H1 (cell line): Measurements from ENCODE around the gene PCDHB12. TPM values are rescaled to one million over a fixed set of nuclear protein-coding genes. Genes with fewer than 3 reads are reported as not detected.

Experiments
- CTCF ChIA-PET: fragments of 300-600 bp; sonication (Branson Sonifier 250); formaldehyde crosslinking; loops from one replicate; lab custom pipeline; 2021; ENCODE audit not compliant: partially characterized antibody; lab: Charles Lee
- POLR2A ChIA-PET: fragments of 300-600 bp; sonication (Branson Sonifier 250); formaldehyde crosslinking; loops from one replicate; lab custom pipeline; 2021; ENCODE audit warnings: inconsistent platforms; ENCODE audit not compliant: partially characterized antibody; lab: Charles Lee
- DNase-seq, 2 experiments: peaks; one replicate each; pipeline versions ENCODE4 v3.0.0 to v3.0.0-alpha.2; 2010 to 2022; ENCODE audit warnings: low spot score in 2 of 2, low read depth in 1 of 2, mixed read lengths in 1 of 2
- FAIRE-seq: peaks from 2 replicates; lab custom pipeline; 2011; peaks lifted over from hg19 to GRCh38; lab: Jason Lieb, UNC
- H2AFZ ChIP-seq: 2 replicates; pipeline ENCODE4 v1.8.1; 2012; ENCODE audit warnings: low read length, inconsistent platforms
- H2AK5ac ChIP-seq: 2 replicates; pipeline ENCODE4 v1.6.1; 2013; ENCODE audit warnings: low read depth, low read length
- H2BK120ac ChIP-seq: replicated peaks from 2 replicates; pipeline ENCODE3; 2013; ENCODE audit warnings: low read depth, low read length, inconsistent platforms
- H2BK12ac ChIP-seq: 2 replicates; pipeline ENCODE4 v1.6.1; 2013; ENCODE audit warnings: low read depth, low read length
- H2BK15ac ChIP-seq: 2 replicates; pipeline ENCODE4 v1.6.1; 2013; ENCODE audit warnings: low read length
- H2BK20ac ChIP-seq: 2 replicates; pipeline ENCODE4 v1.6.1; 2013; ENCODE audit warnings: low read length
- H2BK5ac ChIP-seq: 2 replicates; pipeline ENCODE4 v1.6.1; 2013; ENCODE audit warnings: low read depth, low read length
- H3K14ac ChIP-seq: 2 replicates; pipeline ENCODE4 v1.6.1; 2013; ENCODE audit warnings: inconsistent platforms; ENCODE audit not compliant: insufficient read length
- H3K18ac ChIP-seq: 2 replicates; pipeline ENCODE4 v1.6.1; 2013; ENCODE audit warnings: low read length; ENCODE audit errors: extremely low read depth
- H3K23ac ChIP-seq: 2 replicates; pipeline ENCODE4 v1.6.1; 2013; ENCODE audit warnings: inconsistent platforms; ENCODE audit not compliant: insufficient read length
- H3K23me2 ChIP-seq: 2 replicates; pipeline ENCODE4 v1.6.1; 2013; ENCODE audit warnings: low read depth, low read length
- H3K27ac ChIP-seq: 2 replicates; pipeline ENCODE4 v1.6.1; 2011; ENCODE audit warnings: low read depth, low read length, inconsistent platforms
- H3K27me3 ChIP-seq, 4 experiments: replicated peaks in 1 of 4; 1 replicate in 1 of 4; 2 replicates in 3 of 4; pipeline versions ENCODE4 v1.6.1 to v1.8.1; 2011 to 2013; ENCODE audit warnings: low read length in 3 of 4, mild to moderate bottlenecking in 3 of 4, inconsistent platforms in 2 of 4, mixed read lengths in 2 of 4, moderate library complexity in 1 of 4; ENCODE audit not compliant: control insufficient read depth in 3 of 4, insufficient read depth in 3 of 4; ENCODE audit errors: extremely low read depth in 1 of 4
- H3K36me3 ChIP-seq, 4 experiments: 2 replicates each; pipeline versions ENCODE4 v1.6.1 to v1.8.1; 2011 to 2013; ENCODE audit warnings: mild to moderate bottlenecking in 4 of 4, low read length in 3 of 4, moderate library complexity in 2 of 4, control low read depth in 1 of 4, inconsistent platforms in 1 of 4; ENCODE audit not compliant: insufficient read depth in 4 of 4, control insufficient read depth in 2 of 4
- H3K4ac ChIP-seq: replicated peaks from 2 replicates; pipeline ENCODE3; 2013; ENCODE audit warnings: low read length, low read depth, mixed read lengths, inconsistent platforms; ENCODE audit not compliant: insufficient read length
- H3K4me1 ChIP-seq, 4 experiments: replicated peaks in 1 of 4; 1 replicate in 1 of 4; 2 replicates in 3 of 4; pipeline versions ENCODE4 v1.6.1 to v1.8.1; 2011 to 2013; ENCODE audit warnings: low read length in 3 of 4, inconsistent platforms in 2 of 4, mixed read lengths in 1 of 4; ENCODE audit not compliant: insufficient read depth in 4 of 4, control insufficient read depth in 3 of 4
- H3K4me2 ChIP-seq, 2 experiments: 2 replicates each; pipeline versions ENCODE4 v1.6.1 to v1.8.1; 2011 to 2013; ENCODE audit warnings: low read depth in 2 of 2, low read length in 2 of 2, control low read depth in 1 of 2, inconsistent platforms in 1 of 2, mild to moderate bottlenecking in 1 of 2; ENCODE audit not compliant: insufficient read depth in 1 of 2
- H3K4me3 ChIP-seq, 4 experiments: fragments of 200-600, 300-600 bp in 1 of 4; sonication (generic), shearing (Covaris generic), sonication (Bioruptor Twin) in 1 of 4; 2 replicates each; pipeline versions ENCODE4 v1.5.1 to v1.8.1; 2011 to 2016; ENCODE audit warnings: low read length in 4 of 4, low read depth in 3 of 4, control low read depth in 2 of 4, inconsistent platforms in 2 of 4, mild to moderate bottlenecking in 2 of 4, mixed read lengths in 1 of 4, moderate library complexity in 1 of 4; ENCODE audit not compliant: insufficient read depth in 2 of 4; ENCODE audit errors: extremely low read depth in 1 of 4
- H3K56ac ChIP-seq: replicated peaks from 2 replicates; pipeline ENCODE3; 2013; ENCODE audit warnings: low read depth, mild to moderate bottlenecking, mixed read lengths, low read length, inconsistent platforms; ENCODE audit not compliant: insufficient read length
- H3K79me1 ChIP-seq: 2 replicates; pipeline ENCODE4 v1.6.1; 2013; ENCODE audit warnings: low read depth, low read length, control low read depth
- H3K79me2 ChIP-seq, 2 experiments: 2 replicates each; pipeline versions ENCODE4 v1.6.1 to v1.8.1; 2012 to 2013; ENCODE audit warnings: low read length in 2 of 2, mild to moderate bottlenecking in 2 of 2, inconsistent platforms in 1 of 2; ENCODE audit not compliant: insufficient read depth in 2 of 2, control insufficient read depth in 1 of 2
- H3K9ac ChIP-seq, 4 experiments: replicated peaks in 1 of 4; 1 replicate in 1 of 4; 2 replicates in 3 of 4; pipeline versions ENCODE4 v1.6.1 to v1.8.1; 2011 to 2013; ENCODE audit warnings: low read depth in 3 of 4, low read length in 3 of 4, control low read depth in 2 of 4, mild to moderate bottlenecking in 2 of 4, moderate library complexity in 2 of 4, inconsistent platforms in 1 of 4; ENCODE audit errors: extremely low read depth in 1 of 4
- H3K9me3 ChIP-seq, 2 experiments: 2 replicates each; pipeline versions ENCODE4 v1.6.1 to v1.8.1; 2012 to 2013; ENCODE audit warnings: mild to moderate bottlenecking in 2 of 2, moderate library complexity in 2 of 2, control low read depth in 1 of 2, inconsistent platforms in 1 of 2, low read depth in 1 of 2, low read length in 1 of 2, mixed read lengths in 1 of 2; ENCODE audit not compliant: insufficient read depth in 2 of 2
- H4K20me1 ChIP-seq, 2 experiments: replicated peaks in 1 of 2; 2 replicates each; pipeline versions ENCODE3 to v1.8.1; 2011 to 2013; ENCODE audit warnings: inconsistent platforms in 2 of 2, low read length in 2 of 2, mild to moderate bottlenecking in 1 of 2; ENCODE audit not compliant: insufficient read depth in 2 of 2, control insufficient read depth in 1 of 2
- H4K5ac ChIP-seq: 2 replicates; pipeline ENCODE4 v1.6.1; 2013; ENCODE audit warnings: low read length, low read depth, mixed read lengths, inconsistent platforms; ENCODE audit not compliant: insufficient read length
- H4K8ac ChIP-seq: 2 replicates; pipeline ENCODE4 v1.8.0; 2013; ENCODE audit warnings: mild to moderate bottlenecking, moderate library complexity, low read length, inconsistent platforms; ENCODE audit not compliant: insufficient read depth; ENCODE audit errors: extremely low read depth
- H4K91ac ChIP-seq: replicated peaks from 2 replicates; pipeline ENCODE3; 2013; ENCODE audit warnings: low read length, mixed read lengths, inconsistent platforms; ENCODE audit not compliant: insufficient read length
- JUN ChIP-seq: IDR thresholded peaks from 2 replicates; pipeline ENCODE4 v1.6.1; 2011; ENCODE audit warnings: low read depth, mild to moderate bottlenecking, improper control_type of control experiment, low read length
- RAD21 ChIP-seq, 2 experiments: IDR thresholded peaks in 1 of 2; conservative IDR thresholded peaks in 1 of 2; 2 replicates each; pipeline ENCODE4 v1.6.1; 2011; ENCODE audit warnings: low read depth in 2 of 2, low read length in 2 of 2, improper control_type of control experiment in 1 of 2, inconsistent platforms in 1 of 2, mild to moderate bottlenecking in 1 of 2, moderate library complexity in 1 of 2
- WGBS, 2 experiments: shearing (Covaris generic) in 1 of 2; methylation state at CpG; one replicate each; pipeline versions ENCODE4 v1.1.6 to v1.1.7; 2013 to 2015; ENCODE audit warnings: low lambda C conversion rate in 2 of 2, mixed read lengths in 2 of 2, inconsistent platforms in 1 of 2, low coverage in 1 of 2, missing lambda C conversion rate in 1 of 2; ENCODE audit not compliant: insufficient replicate concordance in 2 of 2, insufficient coverage in 1 of 2, insufficient read length in 1 of 2; ENCODE audit errors: extremely low coverage in 1 of 2, missing lambda C conversion rate in 1 of 2; 5-methylcytosine and 5-hydroxymethylcytosine counted together
- long read RNA-seq, 2 experiments: library from RNA in 1 of 2; library from capped mRNA in 1 of 2; stranded (forward); transcript quantifications; one replicate each; pipeline ENCODE4 v2.0.0, GENCODE V29; 2021; ENCODE audit warnings: inconsistent platforms in 1 of 2
- polyA minus RNA-seq, 3 experiments: library from RNA; depleted of rRNA, polyadenylated mRNA; stranded (reverse); fragments of >200 nt; gene quantifications; 1 replicate in 2 of 3; 2 replicates in 1 of 3; pipeline ENCODE4 v1.2.3, GENCODE V29; 2011
- polyA plus RNA-seq, 7 experiments: library from polyadenylated mRNA; depleted of rRNA in 3 of 7; stranded (reverse) in 5 of 7; unstranded in 2 of 7; fragments of >200 nt in 5 of 7; fragments of 200-250 nt in 2 of 7; gene quantifications; 1 replicate in 5 of 7; 2 replicates in 1 of 7; 4 replicates in 1 of 7; pipeline versions ENCODE4 v1.2.1 to v1.2.3, GENCODE V29; 2011 to 2013; ENCODE audit warnings: missing spikeins in 2 of 7, mixed read lengths in 2 of 7
- total RNA-seq: library from RNA; stranded (reverse); fragmentation: NEBNext Ultra II Directional; extraction: Animal tissue kit (Norgen Biotek cat#: 25700); gene quantifications from 2 replicates; pipeline ENCODE4 v1.2.1, GENCODE V29; 2021
- TF ChIP-seq, protein P1 (sequence below), 3 experiments: IDR thresholded peaks; 1 replicate in 2 of 3; 2 replicates in 1 of 3; pipeline versions ENCODE4 v1.5.1 to v1.6.1; 2011; ENCODE audit warnings: low read length in 3 of 3, mild to moderate bottlenecking in 3 of 3, inconsistent platforms in 2 of 3, low read depth in 1 of 3, moderate library complexity in 1 of 3; ENCODE audit not compliant: insufficient read depth in 1 of 3; ENCODE audit errors: control extremely low read depth in 1 of 3

PCDHB12 gene
- 2.0 and 3.0 TPM in 2 replicates for total RNA-seq
- 1.1 and 1.9 TPM in 2 replicates for polyA plus RNA-seq (2011; rRNA removed)
- polyA plus RNA-seq (2011; cell fraction: cytosol; rRNA removed) = 1.2 TPM
- polyA plus RNA-seq (2011; cell fraction: nucleus; rRNA removed) = 2.7 TPM
- polyA plus RNA-seq (2012, experiment 1 of 2) = 0.52 to 0.68 TPM (median 0.55 TPM) in 4 replicates
- polyA plus RNA-seq (2012, experiment 2 of 2) = 0.13 TPM
- polyA plus RNA-seq (2013, experiment 1 of 2) = 1.3 TPM
- 0.96 TPM for polyA plus RNA-seq (2013, experiment 2 of 2)
- polyA minus RNA-seq (2011; rRNA and poly(A)+ RNA removed) = 1.2 and 1.4 TPM in 2 replicates
- polyA minus RNA-seq (2011; cell fraction: cytosol; rRNA and poly(A)+ RNA removed) = 1.9 TPM
- 7.4 TPM for polyA minus RNA-seq (2011; cell fraction: nucleus; rRNA and poly(A)+ RNA removed)
- long read RNA-seq, experiment 1, partial matches to known transcripts = 0 of 1 reads
- long read RNA-seq, experiment 1, other reads (novel, unspliced or antisense) = 0 of 1 reads
- long read RNA-seq, experiment 2 = 0 reads

DNA sequence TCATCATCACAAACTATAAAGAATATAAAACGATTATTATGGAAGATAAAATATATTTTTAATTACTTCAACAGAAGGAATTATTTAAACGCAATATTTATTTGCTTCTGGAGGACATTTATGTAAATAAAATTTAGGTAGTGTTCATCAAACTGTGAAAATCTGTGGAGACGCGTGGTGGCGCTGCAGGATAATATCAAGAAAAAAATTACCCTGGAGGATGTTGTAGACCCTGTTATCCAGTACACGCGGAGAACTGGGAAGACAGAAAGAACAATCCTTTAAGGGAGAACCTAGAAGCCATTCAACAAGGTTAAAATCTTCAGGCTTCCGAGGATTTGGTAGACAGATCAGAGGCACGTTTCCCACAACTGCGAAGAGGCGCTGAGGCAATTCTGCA is at the start of gene PCDHB12:
TSS of gene PCDHB12 (plus strand) at position 242 of the 400 bp plus-strand sequence. CDS start 189 bp downstream, outside the sequence.
- POLR2A ChIA-PET = interaction anchor here (0.6 to 1.4 kb wide), 4 partner anchors 9 to 114 kb away, joined by 3 to 6 read pairs (median 4); partner anchors contain the start of genes PCDHB11 and PCDHB2
- no peak within 1 kb of the TSS for H3K4ac ChIP-seq
- no peak within 1 kb of the TSS for H2BK120ac ChIP-seq
- FAIRE-seq (no peak), DNase-seq (no peak)
- no peak within 1 kb of the TSS for H3K56ac ChIP-seq
- H3K18ac ChIP-seq = no peak within 1 kb of the TSS
- peak within 1 kb of the TSS in 2 of 4 experiments; percentile 10 to 34; a peak in 2 of 8 replicates for H3K4me3 ChIP-seq
- H2BK12ac ChIP-seq = no peak within 1 kb of the TSS
- peak within 1 kb of the TSS in 1 of 2 experiments; percentile 10; a peak in 2 of 4 replicates for H3K4me2 ChIP-seq
- H4K8ac ChIP-seq = no peak within 1 kb of the TSS
- H3K9me3 ChIP-seq = peaks cover 0 to 12% of the 10 kb centered on the region in 2 experiments; a peak in 1 of 4 replicates
- no peak within 1 kb of the TSS for H3K27ac ChIP-seq
- H2BK20ac ChIP-seq = no peak within 1 kb of the TSS
- no peak within 1 kb of the TSS for H3K9ac ChIP-seq
- no peak within 1 kb of the TSS for H2BK5ac ChIP-seq
- H3K23ac ChIP-seq = no peak within 1 kb of the TSS
- no peak within 1 kb of the TSS for H2BK15ac ChIP-seq
- no peaks in the 10 kb centered on the region for H4K20me1 ChIP-seq
- no peaks in the 10 kb centered on the region for H3K36me3 ChIP-seq
- H4K91ac ChIP-seq = no peak within 1 kb of the TSS
- CTCF ChIA-PET = interaction anchor here (0.6 to 3.9 kb wide), 39 partner anchors 9 to 1607 kb away, joined by 3 to 36 read pairs (median 4); partner anchors contain the start of genes PCDHB10, PCDHB11, PCDHB14 and PCDHB15
- H3K79me1 ChIP-seq = no peaks in the 10 kb centered on the region
- TF ChIP-seq JUN (no peak), RAD21 (IDR thresholded peaks at IDR 0.05 in 1 of 2, conservative IDR thresholded peaks at IDR 0.05 in 1 of 2; ENCODE audit: low read depth in 2 of 2, low read length in 2 of 2) (peak; percentile 42 to 45)
- TF ChIP-seq, protein P1, sequence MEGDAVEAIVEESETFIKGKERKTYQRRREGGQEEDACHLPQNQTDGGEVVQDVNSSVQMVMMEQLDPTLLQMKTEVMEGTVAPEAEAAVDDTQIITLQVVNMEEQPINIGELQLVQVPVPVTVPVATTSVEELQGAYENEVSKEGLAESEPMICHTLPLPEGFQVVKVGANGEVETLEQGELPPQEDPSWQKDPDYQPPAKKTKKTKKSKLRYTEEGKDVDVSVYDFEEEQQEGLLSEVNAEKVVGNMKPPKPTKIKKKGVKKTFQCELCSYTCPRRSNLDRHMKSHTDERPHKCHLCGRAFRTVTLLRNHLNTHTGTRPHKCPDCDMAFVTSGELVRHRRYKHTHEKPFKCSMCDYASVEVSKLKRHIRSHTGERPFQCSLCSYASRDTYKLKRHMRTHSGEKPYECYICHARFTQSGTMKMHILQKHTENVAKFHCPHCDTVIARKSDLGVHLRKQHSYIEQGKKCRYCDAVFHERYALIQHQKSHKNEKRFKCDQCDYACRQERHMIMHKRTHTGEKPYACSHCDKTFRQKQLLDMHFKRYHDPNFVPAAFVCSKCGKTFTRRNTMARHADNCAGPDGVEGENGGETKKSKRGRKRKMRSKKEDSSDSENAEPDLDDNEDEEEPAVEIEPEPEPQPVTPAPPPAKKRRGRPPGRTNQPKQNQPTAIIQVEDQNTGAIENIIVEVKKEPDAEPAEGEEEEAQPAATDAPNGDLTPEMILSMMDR (IDR thresholded peaks at IDR 0.05; ENCODE audit: control extremely low read depth in 1 of 3, insufficient read depth in 1 of 3, low read depth in 1 of 3, low read length in 3 of 3) = peak in 2 of 3 experiments; percentile 11 to 48; a peak in 3 of 4 replicates
- H2AK5ac ChIP-seq = no peak within 1 kb of the TSS
- H3K27me3 ChIP-seq = no peaks in the 10 kb centered on the region
- WGBS, 2 experiments = 68% methylated on average over 11 of the region's 11 CpGs; no CpG with 5 or more reads in 1 of the 2 experiments
- no peak within 1 kb of the TSS for H4K5ac ChIP-seq
- H3K79me2 ChIP-seq = no peaks in the 10 kb centered on the region
- no peak within 1 kb of the TSS; the same call in 1 of the 2 replicates for H2AFZ ChIP-seq
- no peaks in the 10 kb centered on the region for H3K23me2 ChIP-seq
- H3K14ac ChIP-seq = no peak within 1 kb of the TSS
- no peaks in the 10 kb centered on the region for H3K4me1 ChIP-seq
